ENCODE measurements around the gene ACTBL2.
"Not testable (repeated sequence)": the region's sequence is repeated elsewhere in the genome, so short reads cannot be mapped to it uniquely, and the experiment has no call there.

Gene ACTBL2

GRCh38 chr5:57482671-57483106 is at the start of gene ACTBL2:
Gene ACTBL2, minus strand, starts transcription at chr5:57482811. Its CDS starts 104 bp downstream, at chr5:57482707.
- DNase-seq, result no peak

GRCh38 chr5:57531333-57531732 is 48.7 kb upstream of the ACTBL2 start:
- no peak for DNase-seq

GRCh38 chr5:57529864-57530263 is 47.3 kb upstream of the ACTBL2 start:
- no peak for DNase-seq

GRCh38 chr5:57527870-57528269 is 45.3 kb upstream of the ACTBL2 start:
- DNase-seq, result no peak

- no peak for DNase-seq
Measured at GRCh38 chr5:57524348-57525060, 41.9 kb upstream of the ACTBL2 start.

GRCh38 chr5:57522477-57522876 is 39.9 kb upstream of the ACTBL2 start:
- DNase-seq, result not testable (repeated sequence)

- not testable (repeated sequence) for DNase-seq
Measured at GRCh38 chr5:57518415-57518814, 35.8 kb upstream of the ACTBL2 start.

- DNase-seq, result no peak
Measured at GRCh38 chr5:57517250-57517649, 34.6 kb upstream of the ACTBL2 start.

- no peak for DNase-seq
Measured at GRCh38 chr5:57513785-57514184, 31.2 kb upstream of the ACTBL2 start.

GRCh38 chr5:57511321-57511720 is 28.7 kb upstream of the ACTBL2 start:
- no peak for DNase-seq

GRCh38 chr5:57509501-57510260 is 27.1 kb upstream of the ACTBL2 start:
- no peak for DNase-seq

- no peak for DNase-seq
Measured at GRCh38 chr5:57508211-57508610, 25.6 kb upstream of the ACTBL2 start.

GRCh38 chr5:57505272-57506200 is 22.9 kb upstream of the ACTBL2 start:
- no peak for DNase-seq

- no peak for DNase-seq
Measured at GRCh38 chr5:57504357-57504756, 21.7 kb upstream of the ACTBL2 start.

GRCh38 chr5:57503433-57503832 is 20.8 kb upstream of the ACTBL2 start:
- no peak for DNase-seq

GRCh38 chr5:57501414-57502201 is 19.0 kb upstream of the ACTBL2 start:
- DNase-seq, result no peak

GRCh38 chr5:57499262-57500050 is 16.8 kb upstream of the ACTBL2 start:
- no peak for DNase-seq

GRCh38 chr5:57497733-57498132 is 15.1 kb upstream of the ACTBL2 start:
- DNase-seq, result no peak

- no peak for DNase-seq
Measured at GRCh38 chr5:57495285-57496086, 12.9 kb upstream of the ACTBL2 start.

Measured in CD4-positive, alpha-beta T cell treated with Interleukin-15 for 1 hour (primary cell).